ENCODE results near the gene PRIMA1.

The PRIMA1 gene

DNA sequence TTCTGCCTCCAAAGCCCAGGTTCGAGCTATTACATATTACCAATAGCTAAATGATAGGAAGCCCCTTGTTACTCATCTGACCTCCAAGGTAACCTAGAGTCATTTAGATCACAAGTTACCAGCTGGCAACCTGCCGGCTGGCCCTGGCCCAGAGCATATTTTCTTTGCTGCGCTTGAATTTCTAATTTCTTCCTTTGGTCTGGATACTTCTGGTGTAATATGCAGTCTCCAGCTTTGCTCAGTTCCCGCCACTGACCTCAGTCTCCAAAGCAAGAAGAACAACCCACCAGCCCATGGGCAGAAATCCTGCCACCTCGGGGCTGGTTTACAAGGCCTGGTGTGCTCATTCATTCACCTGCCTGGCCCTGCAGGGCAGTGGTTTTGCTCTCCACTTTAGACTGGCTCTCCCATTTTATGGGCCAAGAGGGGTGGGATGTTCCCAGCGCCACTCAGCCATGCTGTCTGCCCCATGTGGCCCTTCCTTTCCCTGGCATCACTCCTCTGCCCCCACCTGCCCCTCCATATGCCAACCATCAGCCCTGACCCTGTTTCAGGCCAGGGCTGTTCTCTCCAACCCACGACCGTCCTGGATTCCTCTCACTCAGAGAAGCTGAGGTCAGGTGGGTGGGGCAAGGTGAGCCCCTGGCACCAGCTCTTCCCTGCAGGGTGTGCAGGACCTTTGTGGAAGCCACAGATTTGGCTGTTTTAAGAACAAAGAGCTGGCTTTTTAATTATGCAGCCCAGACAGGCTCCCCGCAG is 76.0 kb downstream of the PRIMA1 start:
- Histone ChIP-seq H3K27ac (no peak overlapping the region), H3K27me3 (ENCODE audit: insufficient read depth, low read depth, severe bottlenecking) (no peaks in the 10 kb centered on the region), H3K4me3 (ENCODE audit: low read depth, low read length) (no peak overlapping the region), H3K9me3 (ENCODE audit: severe bottlenecking) (no peaks in the 10 kb centered on the region), H3K36me3 (no peaks in the 10 kb centered on the region)
- TF ChIP-seq, protein P1, sequence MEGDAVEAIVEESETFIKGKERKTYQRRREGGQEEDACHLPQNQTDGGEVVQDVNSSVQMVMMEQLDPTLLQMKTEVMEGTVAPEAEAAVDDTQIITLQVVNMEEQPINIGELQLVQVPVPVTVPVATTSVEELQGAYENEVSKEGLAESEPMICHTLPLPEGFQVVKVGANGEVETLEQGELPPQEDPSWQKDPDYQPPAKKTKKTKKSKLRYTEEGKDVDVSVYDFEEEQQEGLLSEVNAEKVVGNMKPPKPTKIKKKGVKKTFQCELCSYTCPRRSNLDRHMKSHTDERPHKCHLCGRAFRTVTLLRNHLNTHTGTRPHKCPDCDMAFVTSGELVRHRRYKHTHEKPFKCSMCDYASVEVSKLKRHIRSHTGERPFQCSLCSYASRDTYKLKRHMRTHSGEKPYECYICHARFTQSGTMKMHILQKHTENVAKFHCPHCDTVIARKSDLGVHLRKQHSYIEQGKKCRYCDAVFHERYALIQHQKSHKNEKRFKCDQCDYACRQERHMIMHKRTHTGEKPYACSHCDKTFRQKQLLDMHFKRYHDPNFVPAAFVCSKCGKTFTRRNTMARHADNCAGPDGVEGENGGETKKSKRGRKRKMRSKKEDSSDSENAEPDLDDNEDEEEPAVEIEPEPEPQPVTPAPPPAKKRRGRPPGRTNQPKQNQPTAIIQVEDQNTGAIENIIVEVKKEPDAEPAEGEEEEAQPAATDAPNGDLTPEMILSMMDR (IDR thresholded peaks at IDR 0.05; ENCODE audit: low read depth, low read length) = no peak
- DNase-seq = no peak

DNA sequence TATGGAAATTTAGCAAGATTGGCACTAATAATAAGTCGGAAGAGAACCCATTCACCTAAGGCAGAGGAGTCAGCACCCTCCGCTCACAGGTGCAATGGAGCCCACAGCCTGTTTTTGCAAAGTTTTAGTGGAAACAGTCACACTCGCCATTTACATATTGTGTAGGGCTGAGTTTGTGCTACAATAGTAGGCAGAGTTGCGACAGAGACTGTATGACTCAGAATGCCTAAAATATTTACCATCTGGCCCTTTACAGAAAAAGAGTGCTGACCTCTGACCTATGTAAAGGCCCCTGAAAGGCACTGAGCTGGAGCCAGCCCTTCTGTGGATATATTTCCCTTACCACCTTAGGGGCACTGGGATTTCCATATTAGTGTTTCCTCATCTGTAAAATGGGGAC is 79.0 kb downstream of the PRIMA1 start:
- DNase-seq = no peak
- TF ChIP-seq, protein P1 (IDR thresholded peaks at IDR 0.05; ENCODE audit: low read depth, low read length) = no peak
- no peaks in the 10 kb centered on the region for H3K9me3 ChIP-seq (ENCODE audit: severe bottlenecking)
- H3K4me3 ChIP-seq (ENCODE audit: low read depth, low read length) = no peak overlapping the region
- H3K27me3 ChIP-seq (ENCODE audit: insufficient read depth, low read depth, severe bottlenecking) = no peaks in the 10 kb centered on the region
- no peaks in the 10 kb centered on the region for H3K36me3 ChIP-seq
- no peak overlapping the region for H3K27ac ChIP-seq

DNA sequence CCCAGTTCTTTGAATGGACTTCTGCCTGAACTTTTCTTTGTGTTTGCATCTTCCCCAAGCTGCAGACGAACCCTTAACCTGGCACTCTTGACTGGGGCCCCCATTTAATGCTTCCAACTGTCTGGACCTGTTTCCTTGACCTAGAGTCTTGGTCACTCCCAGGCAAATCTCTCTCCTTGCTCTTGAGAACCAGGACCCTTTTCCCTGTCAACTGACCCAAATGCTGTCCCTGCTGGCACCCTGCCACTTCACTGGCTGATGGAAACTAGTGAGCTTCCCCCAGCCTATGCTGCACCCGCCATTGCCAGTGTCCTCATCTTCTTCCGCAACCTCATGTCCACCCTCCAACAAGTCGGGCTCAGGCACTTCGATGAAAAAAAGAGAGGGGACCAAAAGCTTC is 79.5 kb downstream of the PRIMA1 start:
- Histone ChIP-seq H3K36me3 (no peaks in the 10 kb centered on the region), H3K27ac (no peak overlapping the region), H3K27me3 (ENCODE audit: insufficient read depth, low read depth, severe bottlenecking) (no peaks in the 10 kb centered on the region), H3K4me3 (ENCODE audit: low read depth, low read length) (no peak overlapping the region), H3K9me3 (ENCODE audit: severe bottlenecking) (no peaks in the 10 kb centered on the region)
- DNase-seq = no peak
- TF ChIP-seq, protein P1 (IDR thresholded peaks at IDR 0.05; ENCODE audit: low read depth, low read length) = no peak

DNA sequence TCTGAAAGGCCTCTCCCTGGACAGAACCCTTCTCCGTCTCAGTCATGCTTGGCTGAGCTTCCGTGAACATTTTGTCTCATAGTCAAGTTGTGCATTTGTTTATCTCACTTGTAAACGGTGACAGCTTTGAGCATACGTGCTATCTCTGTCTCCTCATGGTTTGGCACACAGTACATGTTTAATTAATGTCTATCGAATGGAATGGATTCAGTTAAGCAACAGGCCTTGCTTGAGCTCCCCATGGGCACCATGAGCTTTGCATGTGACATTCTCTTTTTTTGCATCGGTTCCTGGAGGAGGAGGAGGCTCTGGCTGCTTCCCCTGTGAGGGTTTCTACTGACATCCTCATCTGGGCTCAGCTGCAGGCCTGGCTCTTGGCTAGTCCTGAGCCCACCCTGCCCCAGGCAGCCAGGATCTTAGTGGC is 80.0 kb downstream of the PRIMA1 start:
- Histone ChIP-seq H3K4me3 (ENCODE audit: low read depth, low read length) (no peak overlapping the region), H3K9me3 (ENCODE audit: severe bottlenecking) (no peaks in the 10 kb centered on the region), H3K36me3 (no peaks in the 10 kb centered on the region), H3K27ac (no peak overlapping the region), H3K27me3 (ENCODE audit: insufficient read depth, low read depth, severe bottlenecking) (no peaks in the 10 kb centered on the region)
- TF ChIP-seq, protein P1 (IDR thresholded peaks at IDR 0.05; ENCODE audit: low read depth, low read length) = no peak
- DNase-seq = no peak

DNA sequence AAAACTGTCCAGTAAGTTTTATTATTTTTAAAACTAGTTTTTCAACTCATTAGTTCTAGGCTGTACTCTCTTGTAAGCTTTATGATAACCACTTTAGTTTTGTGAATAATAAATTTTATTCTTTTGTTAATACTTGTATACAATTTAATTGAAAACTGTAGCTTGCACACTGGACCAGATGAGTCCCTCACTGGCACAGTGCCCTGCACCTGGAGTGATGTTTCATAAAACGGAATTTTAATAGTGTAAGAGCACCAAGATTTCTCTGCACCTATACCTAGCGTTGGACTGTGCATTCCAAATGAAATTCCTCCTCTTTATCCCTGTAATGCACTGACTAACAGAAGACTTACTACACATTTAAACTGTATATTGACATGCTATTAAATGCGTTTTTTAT is 80.8 kb downstream of the PRIMA1 start:
- Histone ChIP-seq H3K36me3 (no peaks in the 10 kb centered on the region), H3K9me3 (ENCODE audit: severe bottlenecking) (no peaks in the 10 kb centered on the region), H3K4me3 (ENCODE audit: low read depth, low read length) (no peak overlapping the region), H3K27me3 (ENCODE audit: insufficient read depth, low read depth, severe bottlenecking) (no peaks in the 10 kb centered on the region), H3K27ac (no peak overlapping the region)
- no peak for DNase-seq
- TF ChIP-seq, protein P1 (IDR thresholded peaks at IDR 0.05; ENCODE audit: low read depth, low read length) = no peak
